IPS-15b (cell line): ENCODE results near the gene CPTP.

Source experiments
- H3K27me3 ChIP-seq: one replicate; pipeline ENCODE4 v1.6.1; 2013; ENCODE audit warnings: low read length; ENCODE audit not compliant: control insufficient read depth, insufficient read depth
- H3K36me3 ChIP-seq: one replicate; pipeline ENCODE4 v1.6.1; 2013; ENCODE audit warnings: low read length; ENCODE audit not compliant: control insufficient read depth, insufficient read depth
- H3K4me1 ChIP-seq: one replicate; pipeline ENCODE4 v1.6.1; 2013; ENCODE audit warnings: mild to moderate bottlenecking, low read length; ENCODE audit not compliant: control insufficient read depth, insufficient read depth
- H3K4me3 ChIP-seq: one replicate; pipeline ENCODE4 v1.5.1; 2013; ENCODE audit warnings: low read depth, low read length
- H3K9ac ChIP-seq: one replicate; pipeline ENCODE4 v1.6.1; 2013; ENCODE audit warnings: low read depth, mild to moderate bottlenecking, low read length
- H3K9me3 ChIP-seq: one replicate; pipeline ENCODE4 v1.6.1; 2013; ENCODE audit warnings: mild to moderate bottlenecking, low read length; ENCODE audit not compliant: control insufficient read depth, insufficient read depth

The CPTP gene

DNA sequence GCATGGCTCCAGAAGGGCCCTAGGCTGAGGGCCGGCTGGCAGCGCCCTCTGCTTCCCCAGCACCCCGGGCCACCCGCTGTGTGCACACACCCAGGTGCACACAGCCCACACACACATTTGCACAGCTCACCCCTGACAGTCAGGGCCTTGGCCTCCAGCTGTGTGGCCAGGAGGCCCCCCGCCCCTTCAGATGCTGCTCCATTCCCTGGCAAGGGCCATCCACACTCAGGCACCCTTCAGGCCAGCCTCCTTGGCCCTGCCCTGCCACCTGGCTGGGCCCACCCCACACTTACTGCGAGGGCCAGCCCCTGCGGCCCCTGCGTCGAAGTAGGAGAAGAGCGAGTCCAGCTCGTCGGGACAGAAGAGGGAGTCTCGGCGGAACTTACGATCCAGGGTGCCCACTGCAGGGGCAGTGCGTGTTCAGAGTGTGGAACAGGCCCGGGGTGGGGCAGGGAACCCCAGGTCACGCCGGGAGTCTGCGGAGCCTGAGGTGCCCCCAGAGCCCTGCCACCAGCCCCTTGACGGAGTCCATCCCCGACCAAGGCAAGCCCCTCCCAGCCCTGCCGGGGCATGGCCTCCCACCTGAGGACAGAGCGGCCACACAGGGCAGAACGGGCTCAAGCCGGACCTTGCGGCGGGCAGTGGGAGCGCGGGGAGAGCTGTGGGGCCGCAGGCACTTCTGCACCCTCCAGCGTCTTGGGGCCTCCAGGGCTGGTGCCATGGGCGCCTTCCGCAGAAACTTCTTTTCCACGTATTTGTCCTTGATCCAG, 29.3 kb upstream of the CPTP start:
- peaks cover 8% of the 10 kb centered on the region for H3K36me3 ChIP-seq
- no peak overlapping the region for H3K4me3 ChIP-seq
- no peaks in the 10 kb centered on the region for H3K27me3 ChIP-seq
- no peaks in the 10 kb centered on the region for H3K4me1 ChIP-seq
- no peaks in the 10 kb centered on the region for H3K9me3 ChIP-seq
- no peak overlapping the region for H3K9ac ChIP-seq

DNA sequence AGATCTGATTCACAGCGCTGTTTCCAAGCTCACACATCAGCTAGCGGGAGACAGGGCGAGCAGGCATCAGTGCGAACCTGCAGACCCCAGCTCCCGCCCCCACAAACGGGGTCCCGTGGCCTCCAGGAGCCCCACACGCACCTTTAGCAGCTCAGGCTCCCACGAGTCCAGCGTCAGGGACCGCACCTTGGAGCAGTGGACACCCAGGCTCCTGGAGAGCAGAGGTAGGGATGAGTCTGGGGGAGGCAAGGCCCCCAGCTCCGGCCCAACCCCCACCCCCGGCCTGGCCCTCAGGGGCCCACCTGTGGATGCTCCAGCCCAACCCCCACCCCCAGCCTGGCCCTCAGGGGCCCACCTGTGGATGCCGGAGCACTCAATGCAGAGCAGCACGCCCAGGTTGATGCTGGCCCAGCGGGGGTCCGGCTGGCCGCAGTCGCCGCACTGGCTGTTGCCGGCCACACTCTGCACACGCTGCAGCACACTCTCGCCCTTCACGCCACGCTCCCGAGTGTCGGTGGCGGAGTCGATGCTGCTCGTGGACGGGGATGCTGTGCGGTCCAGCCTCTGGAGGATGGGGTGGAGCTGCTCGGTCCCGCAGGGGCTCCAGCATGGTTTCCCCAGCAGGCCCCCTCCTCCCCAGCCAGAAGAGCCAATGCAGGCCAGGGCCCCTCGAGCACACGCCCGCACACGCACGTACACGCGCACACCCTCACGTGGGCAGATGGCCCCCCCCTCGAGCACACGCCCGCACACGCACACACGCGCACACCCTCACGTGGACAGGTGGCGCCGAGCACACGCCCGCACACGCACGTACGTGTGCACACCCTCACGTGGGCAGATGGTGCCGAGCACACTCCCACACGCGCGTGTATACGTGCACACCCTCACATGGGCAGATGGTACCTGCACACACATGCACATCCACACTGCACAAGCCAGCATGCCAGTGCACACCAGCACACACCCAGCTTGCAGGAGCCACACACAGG, 28.2 kb upstream of the CPTP start:
- no peak overlapping the region for H3K4me3 ChIP-seq
- no peak overlapping the region for H3K9ac ChIP-seq
- no peaks in the 10 kb centered on the region for H3K4me1 ChIP-seq
- no peaks in the 10 kb centered on the region for H3K9me3 ChIP-seq
- H3K36me3 ChIP-seq: peaks cover 8% of the 10 kb centered on the region
- H3K27me3 ChIP-seq: no peaks in the 10 kb centered on the region

DNA sequence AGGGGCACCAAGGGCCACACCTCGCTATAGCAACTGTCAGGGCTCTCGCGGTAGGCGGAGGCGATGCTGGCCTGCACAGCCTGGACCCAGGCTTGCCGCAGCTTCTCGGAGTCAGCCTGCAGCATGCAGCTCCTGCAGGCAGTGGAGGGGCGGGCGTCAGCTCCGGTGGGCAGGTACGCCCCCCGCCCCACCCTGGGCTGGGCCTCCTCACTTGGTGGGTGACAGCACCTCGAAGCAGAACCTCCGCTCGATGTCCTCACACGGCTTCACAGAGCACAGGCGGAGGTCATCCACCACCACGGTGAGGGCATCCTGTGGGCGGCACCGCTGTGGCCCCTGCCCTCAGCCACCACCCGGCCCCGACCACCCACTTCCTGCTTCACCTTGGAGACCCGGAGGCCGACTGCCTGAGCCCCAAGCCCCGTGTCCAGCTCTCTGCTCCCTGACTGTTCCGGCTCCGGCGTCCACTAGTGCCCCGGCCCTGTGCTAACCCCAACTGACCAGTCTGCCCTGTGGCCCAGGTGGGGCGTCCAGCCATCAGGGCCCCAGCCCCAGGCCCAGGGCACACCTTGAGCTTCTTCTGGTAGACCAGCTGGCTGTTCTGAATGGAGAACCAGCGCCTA, 26.7 kb upstream of the CPTP start:
- Histone ChIP-seq H3K9ac (no peak overlapping the region), H3K36me3 (peaks cover 8% of the 10 kb centered on the region), H3K4me1 (no peaks in the 10 kb centered on the region), H3K4me3 (no peak overlapping the region), H3K9me3 (no peaks in the 10 kb centered on the region), H3K27me3 (no peaks in the 10 kb centered on the region)

GRCh38 chr1:1298861-1299685, 25.5 kb upstream of the CPTP start:
- Histone ChIP-seq H3K4me1 (no peaks in the 10 kb centered on the region), H3K27me3 (no peaks in the 10 kb centered on the region), H3K36me3 (peaks cover 8% of the 10 kb centered on the region), H3K4me3 (no peak overlapping the region), H3K9ac (no peak overlapping the region), H3K9me3 (no peaks in the 10 kb centered on the region)

- Histone ChIP-seq H3K27me3 (no peaks in the 10 kb centered on the region), H3K36me3 (peaks cover 8% of the 10 kb centered on the region), H3K4me3 (no peak overlapping the region), H3K4me1 (no peaks in the 10 kb centered on the region), H3K9me3 (no peaks in the 10 kb centered on the region), H3K9ac (no peak overlapping the region)
Measured at GRCh38 chr1:1299686-1300351, 24.8 kb upstream of the CPTP start.

DNA sequence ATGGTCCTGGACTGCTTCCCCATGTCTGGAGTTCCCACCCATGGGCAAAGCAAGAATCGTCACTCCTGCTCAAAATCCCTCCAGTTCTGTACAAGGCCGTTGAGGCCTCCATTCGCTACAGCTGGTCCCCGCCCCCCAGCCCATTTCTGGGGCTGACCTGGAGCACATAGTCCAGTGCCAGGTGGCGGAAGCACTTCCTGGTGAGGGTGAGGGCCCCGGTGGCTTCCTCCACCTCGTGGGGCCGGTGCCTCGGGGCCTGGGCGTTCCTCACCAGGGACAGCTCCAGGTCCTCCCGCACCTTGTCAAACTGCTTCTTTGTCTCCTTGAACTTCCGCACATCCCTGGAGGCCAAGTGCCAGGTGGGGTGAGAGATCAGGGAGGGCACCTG, 24.3 kb upstream of the CPTP start:
- H3K9me3 ChIP-seq: no peaks in the 10 kb centered on the region
- no peaks in the 10 kb centered on the region for H3K27me3 ChIP-seq
- no peak overlapping the region for H3K9ac ChIP-seq
- peaks cover 8% of the 10 kb centered on the region for H3K36me3 ChIP-seq
- H3K4me1 ChIP-seq: peaks cover 2% of the 10 kb centered on the region
- no peak overlapping the region for H3K4me3 ChIP-seq

DNA sequence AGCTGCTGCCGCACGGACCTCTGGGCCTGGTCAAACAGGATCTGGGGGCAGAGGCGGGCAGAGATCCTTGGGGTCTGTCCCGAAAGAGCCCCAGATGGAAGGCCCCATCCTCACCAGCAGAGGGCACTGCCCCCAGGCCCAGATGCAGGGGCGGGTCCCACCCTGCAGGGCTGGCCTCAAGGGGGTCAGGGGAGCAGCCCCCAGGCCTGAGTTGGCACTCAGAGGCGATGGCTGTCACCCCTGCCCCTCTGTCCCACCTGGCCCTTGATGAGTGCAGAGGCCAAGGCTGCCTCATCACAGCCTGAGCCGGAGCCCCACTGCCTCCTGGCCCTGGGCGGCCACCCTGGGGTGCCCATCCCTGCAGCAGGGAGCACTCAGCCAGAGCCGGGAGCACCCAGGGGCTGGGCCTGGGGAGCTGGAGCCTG, 22.6 kb upstream of the CPTP start:
- Histone ChIP-seq H3K9me3 (no peaks in the 10 kb centered on the region), H3K36me3 (no peaks in the 10 kb centered on the region), H3K4me1 (peaks cover 5% of the 10 kb centered on the region), H3K4me3 (no peak overlapping the region), H3K27me3 (no peaks in the 10 kb centered on the region), H3K9ac (no peak overlapping the region)

DNA sequence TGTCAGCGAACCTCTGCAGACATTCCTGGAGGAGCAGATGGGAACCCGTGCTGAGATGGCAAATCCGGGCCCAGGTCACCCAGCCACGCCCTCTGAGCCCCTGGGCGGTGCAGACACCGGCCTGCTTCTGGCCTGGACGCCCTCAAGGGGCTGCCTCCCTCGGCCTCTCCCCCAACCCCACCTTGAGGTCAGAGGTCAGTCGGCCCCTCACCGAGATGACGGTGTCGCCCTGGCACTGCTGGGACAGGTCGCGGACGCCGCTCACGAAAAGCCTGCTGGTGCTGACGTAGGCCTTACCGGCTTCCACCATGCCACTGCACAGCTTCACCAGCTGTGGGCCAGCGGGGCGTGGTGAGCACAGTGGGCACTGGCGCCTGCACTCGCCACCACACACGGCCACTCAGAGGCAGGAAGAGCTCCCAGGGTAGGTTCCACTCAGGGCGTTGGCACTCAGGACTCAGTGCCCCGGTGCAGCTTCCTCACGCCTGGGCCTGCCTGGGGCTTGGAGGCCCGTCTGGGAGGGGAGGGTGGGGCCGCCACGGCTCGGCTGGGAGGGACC, 21.6 kb upstream of the CPTP start:
- H3K4me1 ChIP-seq: peaks cover 5% of the 10 kb centered on the region
- no peak overlapping the region for H3K4me3 ChIP-seq
- H3K9ac ChIP-seq: no peak overlapping the region
- no peaks in the 10 kb centered on the region for H3K27me3 ChIP-seq
- no peaks in the 10 kb centered on the region for H3K36me3 ChIP-seq
- H3K9me3 ChIP-seq: no peaks in the 10 kb centered on the region

- Histone ChIP-seq H3K4me1 (peaks cover 5% of the 10 kb centered on the region), H3K9ac (peak overlapping the region; percentile 54), H3K4me3 (no peak overlapping the region), H3K9me3 (no peaks in the 10 kb centered on the region), H3K27me3 (no peaks in the 10 kb centered on the region), H3K36me3 (no peaks in the 10 kb centered on the region)
Measured at GRCh38 chr1:1303736-1304135, 20.9 kb upstream of the CPTP start.

GRCh38 chr1:1304331-1305299, 20.0 kb upstream of the CPTP start:
- Histone ChIP-seq H3K9me3 (no peaks in the 10 kb centered on the region), H3K4me1 (peaks cover 5% of the 10 kb centered on the region), H3K9ac (peak overlapping the region; percentile 54), H3K4me3 (peak overlapping the region; percentile 30), H3K27me3 (no peaks in the 10 kb centered on the region), H3K36me3 (peaks cover 3% of the 10 kb centered on the region)
